ENCODE measurements around the gene MISFA.

GRCh38 chr11:18581825-18582224 lies 17.8 kb upstream of the MISFA start:
- TF ChIP-seq POLR2A (IDR thresholded peaks at IDR 0.05; ENCODE audit: low read depth, low read length) (no peak), RAD21 (IDR thresholded peaks at IDR 0.05; ENCODE audit: low read length) (no peak), CTCF (conservative IDR thresholded peaks at IDR 0.05; ENCODE audit: low read depth, low read length) (no peak), FOS (IDR thresholded peaks at IDR 0.05; ENCODE audit: low read depth, low read length) (no peak), USF2 (IDR thresholded peaks at IDR 0.05; ENCODE audit: low read depth, low read length) (no peak), RFX5 (IDR thresholded peaks at IDR 0.05; ENCODE audit: low read depth, low read length) (no peak), CHD1 (IDR thresholded peaks at IDR 0.05; ENCODE audit: low read depth, low read length) (no peak), ELK1 (IDR thresholded peaks at IDR 0.05; ENCODE audit: borderline replicate concordance, low read depth, low read length) (no peak), MXI1 (IDR thresholded peaks at IDR 0.05; ENCODE audit: borderline replicate concordance, low read depth, low read length) (no peak), CEBPB (IDR thresholded peaks at IDR 0.05; ENCODE audit: low read depth, low read length) (no peak), NFE2L2 (IDR thresholded peaks at IDR 0.05; ENCODE audit: low read depth, low read length) (no peak), BHLHE40 (IDR thresholded peaks at IDR 0.05; ENCODE audit: low read depth, low read length) (no peak), SMC3 (IDR thresholded peaks at IDR 0.05; ENCODE audit: low read depth, low read length) (no peak), MAZ (IDR thresholded peaks at IDR 0.05; ENCODE audit: borderline replicate concordance, low read depth, low read length) (no peak)
